HepG2 (cell line): ENCODE results near the gene AZU1. TPM values are rescaled to one million over a fixed set of nuclear protein-coding genes. Genes with fewer than 3 reads are reported as not detected.

Source experiments
- CEBPZ ChIP-seq: IDR thresholded peaks from 2 replicates; pipeline ENCODE4 v1.6.1; 2012; ENCODE audit warnings: low read length, improper control_type of control experiment
- GATAD2A ChIP-seq: IDR thresholded peaks from 2 replicates; pipeline ENCODE4 v1.6.1; 2016
- IKZF4 ChIP-seq: sonication (generic); formaldehyde crosslinking; IDR thresholded peaks from 2 replicates; pipeline ENCODE4 v1.5.1; 2020; ENCODE audit warnings: borderline replicate concordance, mild to moderate bottlenecking, low read depth, missing genetic modification reagents; ENCODE audit errors: not compliant biosample characterization
- KLF15 ChIP-seq: sonication (generic); formaldehyde crosslinking; IDR thresholded peaks from 2 replicates; pipeline ENCODE4 v1.8.1; 2023; ENCODE audit warnings: borderline replicate concordance, mild to moderate bottlenecking, inconsistent platforms, missing genetic modification reagents, mixed read lengths
- PHB2 ChIP-seq: fragments of 450-650 bp; IDR thresholded peaks from 2 replicates; pipeline ENCODE4 v1.6.1; 2018; ENCODE audit not compliant: partially characterized antibody
- RARG ChIP-seq: sonication (generic); formaldehyde crosslinking; IDR thresholded peaks from 2 replicates; pipeline ENCODE4 v1.4.0; 2020; ENCODE audit warnings: low read depth, mild to moderate bottlenecking, missing genetic modification reagents
- RELA ChIP-seq: sonication (generic); formaldehyde crosslinking; IDR thresholded peaks from 2 replicates; pipeline ENCODE4 v1.4.0; 2020; ENCODE audit warnings: missing genetic modification reagents
- SMAD1 ChIP-seq: sonication (generic); formaldehyde crosslinking; IDR thresholded peaks from 2 replicates; pipeline ENCODE4 v1.4.0; 2020; ENCODE audit warnings: missing genetic modification reagents, low read depth, mild to moderate bottlenecking, borderline replicate concordance
- SOX13 ChIP-seq, 3 experiments: fragments of 450-650 bp in 1 of 3; sonication (generic) in 1 of 3; formaldehyde crosslinking in 1 of 3; IDR thresholded peaks in 2 of 3; conservative IDR thresholded peaks in 1 of 3; 2 replicates each; pipeline versions ENCODE4 v1.5.0 to v1.6.1; 2016 to 2020; ENCODE audit warnings: antibody characterized with exemption in 1 of 3, mild to moderate bottlenecking in 1 of 3, missing compliant biosample characterization in 1 of 3, missing genetic modification reagents in 1 of 3, moderate library complexity in 1 of 3
- TAF1 ChIP-seq: sonication (generic); formaldehyde crosslinking; IDR thresholded peaks from 2 replicates; pipeline ENCODE4 v1.4.0; 2020; ENCODE audit warnings: missing genetic modification reagents
- TFAP4 ChIP-seq: sonication (generic); IDR thresholded peaks from 2 replicates; pipeline ENCODE4 v1.6.1; 2016; ENCODE audit warnings: low read depth, borderline replicate concordance
- ZBTB14 ChIP-seq: sonication (generic); formaldehyde crosslinking; IDR thresholded peaks from 2 replicates; pipeline ENCODE4 v1.4.0; 2020; ENCODE audit warnings: missing genetic modification reagents
- ZFP36 ChIP-seq: fragments of 150-350 bp; IDR thresholded peaks from 2 replicates; pipeline ENCODE4 v1.6.1; 2018; ENCODE audit warnings: borderline replicate concordance, low read length, low read depth; ENCODE audit not compliant: partially characterized antibody
- ZNF225 ChIP-seq: sonication (generic); formaldehyde crosslinking; IDR thresholded peaks from 2 replicates; pipeline ENCODE4 v1.4.0; 2020; ENCODE audit warnings: mild to moderate bottlenecking, missing genetic modification reagents
- ZNF280B ChIP-seq: sonication (generic); formaldehyde crosslinking; IDR thresholded peaks from 2 replicates; pipeline ENCODE4 v1.5.0; 2020; ENCODE audit warnings: missing genetic modification reagents, mild to moderate bottlenecking, borderline replicate concordance
- ZNF331 ChIP-seq: sonication (generic); formaldehyde crosslinking; IDR thresholded peaks from 2 replicates; pipeline ENCODE4 v1.4.0; 2020; ENCODE audit warnings: missing genetic modification reagents
- ZNF574 ChIP-seq: sonication (generic); formaldehyde crosslinking; IDR thresholded peaks from 2 replicates; pipeline ENCODE4 v1.4.0; 2020; ENCODE audit warnings: missing genetic modification reagents
- polyA plus RNA-seq, 8 experiments: library from polyadenylated mRNA; depleted of rRNA in 3 of 8; stranded (reverse) in 7 of 8; unstranded in 1 of 8; fragments of >200 nt; fragmentation: Illumina TruSeq in 4 of 8; extraction: Trizol in 4 of 8; gene quantifications; 2 replicates each; pipeline versions ENCODE4 v1.2.1 to v1.2.3, GENCODE V29; 2011 to 2016; ENCODE audit warnings: low read depth in 4 of 8, missing spikeins in 1 of 8, mixed read lengths in 1 of 8; ENCODE audit not compliant: insufficient read depth in 1 of 8
- total RNA-seq, 5 experiments: library from RNA; depleted of rRNA; stranded (reverse); fragments of >200 nt; fragmentation: Illumina TruSeq; extraction: Trizol; gene quantifications; 2 replicates each; pipeline ENCODE4 v1.2.3, GENCODE V29; 2016; ENCODE audit warnings: low read depth in 1 of 5

AZU1 gene
- total and polyA plus RNA-seq, 2 of the 13 experiments (the other 11 are each of a cell fraction or from before 2014, with no cell fraction given) = not detected

- no peak for TF ChIP-seq CEBPZ
- TF ChIP-seq SOX13 (IDR thresholded peaks at IDR 0.05) = no peak
- 0 out of 4 replicates have a peak, but pooled peaks of 1 of the 2 experiments have one; percentile 6 for TF ChIP-seq SOX13 (CRISPR knock-in tag; conservative IDR thresholded peaks at IDR 0.05 in 1 of 2, IDR thresholded peaks at IDR 0.05 in 1 of 2)
- no peak for TF ChIP-seq ZFP36
- no peak for TF ChIP-seq ZNF331 (CRISPR knock-in tag)
- no peak for TF ChIP-seq RELA (CRISPR knock-in tag)
- no peak for TF ChIP-seq KLF15 (CRISPR knock-in tag)
- TF ChIP-seq SMAD1 (CRISPR knock-in tag) = no peak
- no peak for TF ChIP-seq ZNF574 (CRISPR knock-in tag)
- TF ChIP-seq TFAP4 = 0 out of 2 replicates have a peak, but pooled peaks have one; percentile 32
- TF ChIP-seq GATAD2A (CRISPR knock-in tag) = peak; percentile 34; the same call in 1 of the 2 replicates
- TF ChIP-seq IKZF4 (CRISPR knock-in tag) = no peak
- TF ChIP-seq ZBTB14 = no peak
- 0 out of 2 replicates have a peak, but pooled peaks have one; percentile 40 for TF ChIP-seq ZNF280B (CRISPR knock-in tag)
- no peak for TF ChIP-seq ZNF225 (CRISPR knock-in tag)
- no peak for TF ChIP-seq RARG (CRISPR knock-in tag)
- TF ChIP-seq PHB2 = no peak
- 0 out of 2 replicates have a peak, but pooled peaks have one; percentile 16 for TF ChIP-seq TAF1
Measured at GRCh38 chr19:858868-859843, 31.5 kb downstream of the AZU1 start, which contains the start of gene CFD (continued).
